HCT116 (cell line): ENCODE data around the gene PSME3IP1. TPM values are rescaled to one million over a fixed set of nuclear protein-coding genes. Genes with fewer than 3 reads are reported as not detected.

Source experiments
- ATAC-seq: fragments of 200-7000 bp; cut with Tn5 transposase; 2 replicates; pipeline ENCODE4 v1.9.1; 2020; ENCODE audit warnings: mild to moderate bottlenecking, moderate library complexity
- BruUV-seq: library from RNA; stranded (reverse); fragments of 400-500 nt; replicated peaks from 2 replicates; lab custom pipeline; 2021; lab: Mats Ljungman, UMichigan
- CTCF ChIA-PET: fragments of 300-600 bp; sonication (Branson Sonifier 250); formaldehyde crosslinking; loops from one replicate; lab custom pipeline; 2021; ENCODE audit warnings: antibody characterized with exemption; lab: Charles Lee
- POLR2A ChIA-PET: fragments of 300-600, 350-600 bp; sonication (Branson Sonifier 250); formaldehyde crosslinking; loops from one replicate; lab custom pipeline; 2021; ENCODE audit warnings: antibody characterized with exemption; lab: Charles Lee
- RAD21 ChIA-PET, 2 experiments: fragments of 300-600 bp; sonication (Branson Sonifier 250); formaldehyde crosslinking; loops; one replicate each; lab custom pipeline; 2023; ENCODE audit warnings: low total read pairs in 2 of 2; ENCODE audit not compliant: uncharacterized antibody in 2 of 2, unreplicated experiment in 2 of 2, low non-redundant PET in 1 of 2; lab: Charles Lee
- DNase-seq: peaks from one replicate; pipeline ENCODE4 v3.0.0-alpha.2; 2010; ENCODE audit warnings: low read depth, low spot score
- H2AFZ ChIP-seq: fragments of 200-600 bp; shearing (Covaris generic), sonication (generic); 2 replicates; pipeline ENCODE4 v1.6.1; 2017; ENCODE audit warnings: low read depth, mixed run types, mixed read lengths, antibody characterized with exemption, low read length; ENCODE audit not compliant: poor library complexity, severe bottlenecking
- H3K27ac ChIP-seq: 2 replicates; pipeline ENCODE4 v1.5.1; 2012; ENCODE audit warnings: low read depth, low read length
- H3K27me3 ChIP-seq: fragments of 200-600 bp; sonication (generic); 2 replicates; pipeline ENCODE4 v1.6.1; 2016; ENCODE audit warnings: mixed run types, low read length, mixed read lengths; ENCODE audit not compliant: insufficient read depth
- H3K36me3 ChIP-seq, 2 experiments: fragments of 200-500 bp in 1 of 2; fragments of 200-600 bp in 1 of 2; sonication (Bioruptor generic) in 1 of 2; sonication (generic) in 1 of 2; 2 replicates each; pipeline versions ENCODE4 v1.5.1 to v1.6.1; 2014 to 2016; ENCODE audit warnings: low read length in 2 of 2, inconsistent platforms in 1 of 2, mixed read lengths in 1 of 2, mixed run types in 1 of 2; ENCODE audit not compliant: insufficient read depth in 2 of 2, control insufficient read depth in 1 of 2
- H3K4me1 ChIP-seq, 2 experiments: fragments of 200-600 bp in 1 of 2; sonication (generic) in 1 of 2; 2 replicates each; pipeline versions ENCODE4 v1.5.1 to v1.6.1; 2012 to 2017; ENCODE audit warnings: low read length in 2 of 2, inconsistent platforms in 1 of 2, mild to moderate bottlenecking in 1 of 2, mixed read lengths in 1 of 2, mixed run types in 1 of 2, moderate library complexity in 1 of 2; ENCODE audit not compliant: insufficient read depth in 2 of 2, control insufficient read depth in 1 of 2
- H3K4me2 ChIP-seq: fragments of 200-600 bp; sonication (generic); 2 replicates; pipeline ENCODE4 v1.6.1; 2017; ENCODE audit warnings: mixed run types, low read length, mixed read lengths
- H3K4me3 ChIP-seq, 2 experiments: fragments of 200-600 bp in 1 of 2; sonication (generic) in 1 of 2; replicated peaks in 1 of 2; 2 replicates each; pipeline ENCODE4 v1.5.1; 2011 to 2016; ENCODE audit warnings: low read length in 2 of 2, control low read depth in 1 of 2, low read depth in 1 of 2, mild to moderate bottlenecking in 1 of 2, mixed read lengths in 1 of 2, mixed run types in 1 of 2
- H3K79me2 ChIP-seq: fragments of 200-600 bp; sonication (generic); 2 replicates; pipeline ENCODE4 v1.6.1; 2017; ENCODE audit warnings: mild to moderate bottlenecking, mixed run types, low read length, moderate library complexity, mixed read lengths; ENCODE audit not compliant: insufficient read depth
- H3K9ac ChIP-seq: fragments of 200-600 bp; sonication (generic); 2 replicates; pipeline ENCODE4 v1.6.1; 2016; ENCODE audit warnings: low read length, mixed read lengths
- H3K9me2 ChIP-seq: fragments of 200-600 bp; sonication (generic), shearing (Covaris generic); 2 replicates; pipeline ENCODE4 v1.6.1; 2017; ENCODE audit warnings: mixed run types, mild to moderate bottlenecking, moderate library complexity; ENCODE audit not compliant: insufficient read depth
- H3K9me3 ChIP-seq, 2 experiments: fragments of 200-500 bp in 1 of 2; fragments of 200-600 bp in 1 of 2; sonication (Bioruptor generic) in 1 of 2; sonication (generic) in 1 of 2; 2 replicates each; pipeline ENCODE4 v1.6.1; 2014 to 2017; ENCODE audit warnings: low read length in 2 of 2, mixed read lengths in 2 of 2, inconsistent platforms in 1 of 2, low read depth in 1 of 2, mild to moderate bottlenecking in 1 of 2, mixed run types in 1 of 2, moderate library complexity in 1 of 2; ENCODE audit not compliant: control insufficient read depth in 1 of 2, insufficient read depth in 1 of 2
- H4K20me1 ChIP-seq: fragments of 200-600 bp; sonication (generic), shearing (Covaris generic); 2 replicates; pipeline ENCODE4 v1.6.1; 2017; ENCODE audit warnings: mixed run types, mild to moderate bottlenecking, moderate library complexity; ENCODE audit not compliant: insufficient read depth
- ATF3 ChIP-seq: IDR thresholded peaks from 2 replicates; pipeline ENCODE4 v1.6.1; 2012
- CBX3 ChIP-seq: IDR thresholded peaks from 2 replicates; pipeline ENCODE4 v1.6.1; 2012; ENCODE audit warnings: low read depth
- CEBPB ChIP-seq: IDR thresholded peaks from 2 replicates; pipeline ENCODE4 v1.6.1; 2012; ENCODE audit warnings: low read depth
- CTCF ChIP-seq, 3 experiments: fragments of 200-600 bp in 1 of 3; sonication (generic) in 1 of 3; IDR thresholded peaks in 2 of 3; conservative IDR thresholded peaks in 1 of 3; 2 replicates each; pipeline ENCODE4 v1.5.1; 2012 to 2017; ENCODE audit warnings: low read depth in 2 of 3, low read length in 2 of 3, antibody characterized with exemption in 1 of 3, borderline replicate concordance in 1 of 3, control low read depth in 1 of 3, mild to moderate bottlenecking in 1 of 3, mixed read lengths in 1 of 3, mixed run types in 1 of 3, moderate library complexity in 1 of 3; ENCODE audit not compliant: insufficient read depth in 1 of 3
- EGR1 ChIP-seq: IDR thresholded peaks from 2 replicates; pipeline ENCODE4 v1.6.1; 2012; ENCODE audit warnings: low read depth
- ELF1 ChIP-seq: IDR thresholded peaks from 2 replicates; pipeline ENCODE4 v1.6.1; 2012; ENCODE audit warnings: low read depth, borderline replicate concordance
- EZH2 ChIP-seq: fragments of 200-600 bp; sonication (generic); IDR thresholded peaks from 2 replicates; pipeline ENCODE4 v1.6.1; 2017; ENCODE audit warnings: antibody characterized with exemption, mixed run types
- EZH2phosphoT487 ChIP-seq: fragments of 200-600 bp; IDR thresholded peaks from 2 replicates; pipeline ENCODE4 v1.6.1; 2018; ENCODE audit warnings: antibody characterized with exemption, borderline replicate concordance
- FOSL1 ChIP-seq: IDR thresholded peaks from 2 replicates; pipeline ENCODE4 v1.6.1; 2012; ENCODE audit warnings: low read depth
- POLR2AphosphoS5 ChIP-seq: IDR thresholded peaks from 2 replicates; pipeline ENCODE4 v1.6.1; 2011; ENCODE audit warnings: mild to moderate bottlenecking, low read depth, low read length, moderate library complexity
- RAD21 ChIP-seq: IDR thresholded peaks from 2 replicates; pipeline ENCODE4 v1.6.1; 2012; ENCODE audit warnings: low read depth, mild to moderate bottlenecking
- REST ChIP-seq: IDR thresholded peaks from 2 replicates; pipeline ENCODE4 v1.6.1; 2012; ENCODE audit warnings: low read depth
- SIN3A ChIP-seq: IDR thresholded peaks from 2 replicates; pipeline ENCODE4 v1.6.1; 2012; ENCODE audit warnings: low read depth
- SP1 ChIP-seq: IDR thresholded peaks from 2 replicates; pipeline ENCODE4 v1.6.1; 2012; ENCODE audit warnings: low read depth
- SRF ChIP-seq: IDR thresholded peaks from 2 replicates; pipeline ENCODE4 v1.6.1; 2012; ENCODE audit warnings: low read depth
- TCF7L2 ChIP-seq: IDR thresholded peaks from 2 replicates; pipeline ENCODE4 v1.7.0; 2011; ENCODE audit warnings: borderline replicate concordance, inconsistent platforms; ENCODE audit not compliant: insufficient read depth, insufficient read length; ENCODE audit errors: extremely low read depth
- ZBTB33 ChIP-seq: IDR thresholded peaks from 2 replicates; pipeline ENCODE4 v1.6.1; 2011; ENCODE audit warnings: mild to moderate bottlenecking, low read length, moderate library complexity; ENCODE audit not compliant: insufficient replicate concordance; ENCODE audit errors: extremely low read depth
- ZFX ChIP-seq: fragments of 450-650 bp; IDR thresholded peaks from 2 replicates; pipeline ENCODE4 v1.6.1; 2017
- ZNF274 ChIP-seq: fragments of 200-500 bp; sonication (Bioruptor generic); IDR thresholded peaks from 2 replicates; pipeline ENCODE4 v1.6.1; 2014; ENCODE audit warnings: mild to moderate bottlenecking, low read depth, low read length, inconsistent platforms
- intact Hi-C: fragments of 100-400 bp; cut with micrococcal nuclease; formaldehyde crosslinking; loops from 2 replicates; pipeline ENCODE4 v1.10.0; 2022
- total RNA-seq: library from RNA; stranded (reverse); gene quantifications from one replicate; pipeline ENCODE4 v1.2.1, GENCODE V29; 2021; ENCODE audit not compliant: unreplicated experiment

The PSME3IP1 gene
- total RNA-seq, 1 experiment from 2014 or later: 88.5 TPM

GRCh38 chr16:57165483-57165882, 20.4 kb downstream of the PSME3IP1 start:
- ChIA-PET POLR2A (no interaction called here), RAD21 (no interaction called here), CTCF (no interaction called here)
- Histone ChIP-seq H3K9me3 (no peaks in the 10 kb centered on the region), H4K20me1 (no peaks in the 10 kb centered on the region), H2AFZ (no peak overlapping the region), H3K9ac (no peak overlapping the region), H3K27me3 (no peaks in the 10 kb centered on the region), H3K4me1 (no peaks in the 10 kb centered on the region), H3K79me2 (no peaks in the 10 kb centered on the region), H3K36me3 (peaks cover 41 to 43% of the 10 kb centered on the region in 2 experiments), H3K4me2 (no peak overlapping the region), H3K9me2 (no peaks in the 10 kb centered on the region), H3K4me3 (no peak overlapping the region), H3K27ac (no peak overlapping the region)
- no peak for TF ChIP-seq ZNF274
- no peak for TF ChIP-seq ELF1
- no peak for TF ChIP-seq EZH2
- no peak for TF ChIP-seq EZH2phosphoT487
- no peak for TF ChIP-seq REST
- no peak for TF ChIP-seq CEBPB
- no peak for TF ChIP-seq SIN3A
- TF ChIP-seq POLR2AphosphoS5: no peak
- TF ChIP-seq ATF3: no peak
- TF ChIP-seq ZFX: no peak
- TF ChIP-seq FOSL1: no peak
- TF ChIP-seq RAD21: no peak
- no peak for TF ChIP-seq TCF7L2
- no peak for TF ChIP-seq SRF
- no peak for TF ChIP-seq EGR1
- TF ChIP-seq ZBTB33: no peak
- no peak for TF ChIP-seq CBX3
- no peak for TF ChIP-seq SP1
- no peak for TF ChIP-seq CTCF (IDR thresholded peaks at IDR 0.05 in 2 of 3, conservative IDR thresholded peaks at IDR 0.05 in 1 of 3; ENCODE audit: borderline replicate concordance in 1 of 3, insufficient read depth in 1 of 3, low read depth in 2 of 3, low read length in 2 of 3)
- intact Hi-C loops: no loop called here
- no peak for DNase-seq
- no TSS peak for BruUV-seq
- ATAC-seq: no peak
